CD14-positive monocyte (primary cell): ENCODE data around the gene PTGR1. TPM values are rescaled to one million over a fixed set of nuclear protein-coding genes. Genes with fewer than 3 reads are reported as not detected.

ENCODE experiments used
- DNase-seq, 3 donors: peaks; one replicate each; pipeline ENCODE4 v3.0.0-alpha.2; 2011 to 2022
- H2AFZ ChIP-seq: 2 replicates; pipeline ENCODE4 v1.6.0; 2012; ENCODE audit warnings: mild to moderate bottlenecking, low read depth, low read length, inconsistent platforms; ENCODE audit not compliant: insufficient read depth, poor library complexity, severe bottlenecking
- H3K27ac ChIP-seq, 2 donors: 1 replicate in 1 of 2; 2 replicates in 1 of 2; pipeline ENCODE4 v1.5.1; 2012 to 2013; ENCODE audit warnings: low read length in 2 of 2, control low read depth in 1 of 2, inconsistent platforms in 1 of 2, low read depth in 1 of 2, mild to moderate bottlenecking in 1 of 2
- H3K27me3 ChIP-seq, 2 donors: one replicate each; pipeline versions ENCODE4 v1.6.0 to v1.6.1; 2011 to 2013; ENCODE audit warnings: low read length in 2 of 2; ENCODE audit not compliant: control insufficient read depth in 2 of 2, insufficient read depth in 2 of 2
- H3K36me3 ChIP-seq, 2 donors: replicated peaks in 1 of 2; 1 replicate in 1 of 2; 2 replicates in 1 of 2; pipeline versions ENCODE4 v1.5.1 to v1.6.1; 2012 to 2013; ENCODE audit warnings: low read length in 2 of 2, control low read depth in 1 of 2, inconsistent platforms in 1 of 2, mild to moderate bottlenecking in 1 of 2; ENCODE audit not compliant: insufficient read depth in 2 of 2, control insufficient read depth in 1 of 2
- H3K4me1 ChIP-seq, 2 donors: 1 replicate in 1 of 2; 2 replicates in 1 of 2; pipeline versions ENCODE4 v1.5.1 to v1.6.1; 2012 to 2013; ENCODE audit warnings: low read length in 2 of 2, control low read depth in 1 of 2, inconsistent platforms in 1 of 2, mild to moderate bottlenecking in 1 of 2, moderate library complexity in 1 of 2; ENCODE audit not compliant: insufficient read depth in 2 of 2, control insufficient read depth in 1 of 2
- H3K4me2 ChIP-seq: replicated peaks from 2 replicates; pipeline ENCODE3; 2012; ENCODE audit warnings: low read length, moderate library complexity, mild to moderate bottlenecking; ENCODE audit not compliant: poor library complexity, severe bottlenecking; ENCODE audit errors: extremely low read depth
- H3K4me3 ChIP-seq, 3 experiments: fragments of 200-600 bp in 1 of 3; sonication (generic) in 1 of 3; replicated peaks in 1 of 3; 1 replicate in 2 of 3; 2 replicates in 1 of 3; pipeline ENCODE4 v1.5.1; 2011 to 2013; ENCODE audit warnings: low read length in 3 of 3, mild to moderate bottlenecking in 3 of 3, control low read depth in 2 of 3, low read depth in 2 of 3, inconsistent platforms in 1 of 3, moderate library complexity in 1 of 3
- H3K79me2 ChIP-seq: 2 replicates; pipeline ENCODE4 v1.6.0; 2012; ENCODE audit warnings: mild to moderate bottlenecking, control low read depth, inconsistent platforms, low read length, moderate library complexity; ENCODE audit not compliant: insufficient read depth
- H3K9ac ChIP-seq: 2 replicates; pipeline ENCODE4 v1.6.0; 2017; ENCODE audit warnings: low read length, mild to moderate bottlenecking; ENCODE audit not compliant: insufficient read depth, poor library complexity, severe bottlenecking
- H3K9me3 ChIP-seq, 2 donors: replicated peaks in 1 of 2; 1 replicate in 1 of 2; 2 replicates in 1 of 2; pipeline versions ENCODE4 v1.5.1 to v1.6.1; 2012 to 2013; ENCODE audit warnings: low read length in 2 of 2, control low read depth in 1 of 2; ENCODE audit not compliant: control insufficient read depth in 1 of 2, insufficient read depth in 1 of 2
- H4K20me1 ChIP-seq: 2 replicates; pipeline ENCODE4 v1.6.0; 2012; ENCODE audit warnings: mild to moderate bottlenecking, low read length, control low read depth, moderate library complexity; ENCODE audit not compliant: insufficient read depth
- H3K27ac Mint-ChIP-seq, 7 donors: one replicate each; pipeline ENCODE4 v1.8.0; 2020; ENCODE audit warnings: mild to moderate bottlenecking in 7 of 7, mixed read lengths in 7 of 7, moderate library complexity in 6 of 7, inconsistent platforms in 2 of 7
- H3K27me3 Mint-ChIP-seq, 3 donors: one replicate each; pipeline ENCODE4 v1.8.0; 2021 to 2022; ENCODE audit warnings: low read depth in 3 of 3, mild to moderate bottlenecking in 3 of 3, mixed read lengths in 3 of 3, moderate library complexity in 3 of 3, inconsistent platforms in 1 of 3
- H3K36me3 Mint-ChIP-seq, 2 donors: one replicate each; pipeline ENCODE4 v1.8.0; 2020; ENCODE audit warnings: mixed read lengths in 2 of 2, inconsistent platforms in 1 of 2, mild to moderate bottlenecking in 1 of 2
- H3K4me1 Mint-ChIP-seq: one replicate; pipeline ENCODE4 v1.8.0; 2020; ENCODE audit warnings: mild to moderate bottlenecking, mixed read lengths
- H3K4me3 Mint-ChIP-seq, 2 donors: one replicate each; pipeline ENCODE4 v1.8.0; 2020; ENCODE audit warnings: mild to moderate bottlenecking in 2 of 2, mixed read lengths in 2 of 2, moderate library complexity in 1 of 2
- H3K9me3 Mint-ChIP-seq, 7 donors: one replicate each; pipeline ENCODE4 v1.8.0; 2020 to 2022; ENCODE audit warnings: mixed read lengths in 7 of 7, mild to moderate bottlenecking in 6 of 7, moderate library complexity in 6 of 7, inconsistent platforms in 2 of 7
- CTCF ChIP-seq: fragments of 200-600 bp; IDR thresholded peaks from one replicate; pipeline ENCODE4 v1.8.0; 2022; ENCODE audit warnings: antibody characterized with exemption, mild to moderate bottlenecking
- WGBS: methylation state at CpG from one replicate; pipeline ENCODE4 v1.1.5; 2013; ENCODE audit warnings: missing lambda C conversion rate; ENCODE audit not compliant: insufficient coverage; 5-methylcytosine and 5-hydroxymethylcytosine counted together
- intact Hi-C, 2 donors: fragments of 100-400 bp; cut with micrococcal nuclease; formaldehyde crosslinking; loops; one replicate each; pipeline versions ENCODE4 v1.15.0 to v1.15.1; 2023
- polyA plus RNA-seq, 3 donors: library from polyadenylated mRNA; depleted of rRNA in 1 of 3; unstranded in 2 of 3; stranded (reverse) in 1 of 3; fragments of 300-500 nt in 2 of 3; fragments of >200 nt in 1 of 3; fragmentation: Illumina TruSeq in 2 of 3; gene quantifications; 1 replicate in 2 of 3; 2 replicates in 1 of 3; pipeline ENCODE4 v1.2.3, GENCODE V29; 2012 to 2021

Gene PTGR1
- polyA plus RNA-seq, 3 donors = 0.41 to 1.1 (median 0.68) TPM

- Histone ChIP-seq H3K27me3 (peaks cover 12 to 31% of the 10 kb centered on the region in 2 donors), H3K27ac (no peak within 1 kb of the TSS), H3K36me3 (no peaks in the 10 kb centered on the region), H3K4me1 (peaks cover 11 to 14% of the 10 kb centered on the region in 2 donors), H3K9ac (peak within 1 kb of the TSS; percentile 40), H3K4me2 (peak within 1 kb of the TSS; percentile 81), H2AFZ (peak within 1 kb of the TSS; percentile 86), H3K9me3 (peaks cover 0 to 14% of the 10 kb centered on the region in 2 donors), H3K79me2 (no peaks in the 10 kb centered on the region), H4K20me1 (no peaks in the 10 kb centered on the region), H3K4me3 (peak within 1 kb of the TSS; percentile 16 to 76 (median 32))
- Mint-ChIP-seq H3K27ac (no peak within 1 kb of the TSS), H3K27me3 (peaks cover 26 to 38% (median 29%) of the 10 kb centered on the region in 3 donors), H3K4me1 (peaks cover 17% of the 10 kb centered on the region), H3K9me3 (peaks cover 8 to 39% (median 21%) of the 10 kb centered on the region in 7 donors), H3K4me3 (peak within 1 kb of the TSS; percentile 79 to 92), H3K36me3 (no peaks in the 10 kb centered on the region)
- intact Hi-C loops = no loop called here
- no peak for TF ChIP-seq CTCF
- peak; percentile 5 to 16 (median 7) for DNase-seq
- WGBS = under 1% methylated on average over 56 of the region's 66 CpGs
These were observed 74.1 kb downstream of the PTGR1 start, which contains the start of gene ZNF483 for GRCh38 chr9:111525056-111525977. TSS of gene ZNF483 (plus strand) at chr9:111525179. CDS start at chr9:111527396, 2,217 bp downstream.

- H2AFZ ChIP-seq = peak overlapping the region; percentile 86
- peaks cover 0 to 11% of the 10 kb centered on the region in 2 donors for H3K9me3 ChIP-seq
- peak overlapping the region; percentile 40 for H3K9ac ChIP-seq
- H4K20me1 ChIP-seq = no peaks in the 10 kb centered on the region
- Mint-ChIP-seq H3K4me3 (peak overlapping the region; percentile 79 to 92), H3K27me3 (peaks cover 26 to 38% (median 29%) of the 10 kb centered on the region in 3 donors), H3K36me3 (no peaks in the 10 kb centered on the region), H3K9me3 (peaks cover 10 to 45% (median 23%) of the 10 kb centered on the region in 7 donors), H3K27ac (no peak overlapping the region), H3K4me1 (peaks cover 17% of the 10 kb centered on the region)
- no peaks in the 10 kb centered on the region for H3K79me2 ChIP-seq
- no peaks in the 10 kb centered on the region for H3K36me3 ChIP-seq
- no peak for TF ChIP-seq CTCF
- no peak overlapping the region for H3K27ac ChIP-seq
- H3K4me3 ChIP-seq = peak overlapping the region; percentile 16 to 76 (median 32)
- H3K4me2 ChIP-seq = peak overlapping the region; percentile 81
- intact Hi-C loops = no loop called here
- no peak for DNase-seq
- peaks cover 11 to 14% of the 10 kb centered on the region in 2 donors for H3K4me1 ChIP-seq
- H3K27me3 ChIP-seq = peaks cover 12 to 31% of the 10 kb centered on the region in 2 donors
- 36% methylated on average over 7 of the region's 7 CpGs for WGBS
These were observed 74.8 kb downstream of the PTGR1 start for GRCh38 chr9:111524731-111525055.
